Memory B cell (primary cell): ENCODE data around the gene JAKMIP2.

Experiments used
- ATAC-seq: fragments of 150-1000 bp; cut with Tn5 transposase; 2 replicates; pipeline ENCODE4 v1.10.0; 2021; ENCODE audit warnings: low read depth, mild to moderate bottlenecking, moderate library complexity
- DNase-seq, 2 donors: peaks; one replicate each; pipeline ENCODE4 v3.0.0; 2022; ENCODE audit warnings: low spot score in 2 of 2
- H3K27ac Mint-ChIP-seq: one replicate; pipeline ENCODE4 v1.8.0; 2022; ENCODE audit warnings: mild to moderate bottlenecking, moderate library complexity, mixed read lengths
- H3K27me3 Mint-ChIP-seq: one replicate; pipeline ENCODE4 v1.8.0; 2022; ENCODE audit warnings: mixed read lengths
- H3K36me3 Mint-ChIP-seq: one replicate; pipeline ENCODE4 v1.8.0; 2022; ENCODE audit warnings: mild to moderate bottlenecking, mixed read lengths
- H3K4me1 Mint-ChIP-seq: one replicate; pipeline ENCODE4 v1.8.0; 2022; ENCODE audit warnings: mixed read lengths
- H3K4me3 Mint-ChIP-seq: one replicate; pipeline ENCODE4 v1.8.0; 2022; ENCODE audit warnings: mild to moderate bottlenecking, moderate library complexity, mixed read lengths
- H3K9me3 Mint-ChIP-seq: one replicate; pipeline ENCODE4 v1.8.0; 2022; ENCODE audit warnings: mixed read lengths

The JAKMIP2 gene

DNA sequence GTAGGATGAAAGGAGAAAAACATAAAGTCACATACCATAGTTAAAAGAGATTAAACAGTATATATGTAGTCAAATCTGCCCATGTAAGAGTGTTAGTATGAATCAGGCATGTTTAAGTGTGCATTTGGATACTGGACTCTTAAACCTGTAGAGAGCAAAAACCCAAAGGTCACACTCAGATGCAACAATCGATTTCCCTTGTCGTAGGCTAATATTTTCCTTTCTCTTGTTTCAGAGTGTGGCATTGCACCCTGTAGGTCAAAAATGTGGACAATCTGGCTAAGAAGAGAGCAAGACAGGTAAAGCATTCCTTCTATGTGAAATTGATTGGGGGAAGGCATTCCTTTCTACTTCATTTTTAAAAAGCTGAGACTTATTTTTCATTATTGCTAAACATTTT lies 8.9 kb downstream of the JAKMIP2 start:
- H3K9me3 Mint-ChIP-seq, result no peaks in the 10 kb centered on the region
- DNase-seq (no peak), ATAC-seq (no peak)
- no peak overlapping the region for H3K27ac Mint-ChIP-seq
- H3K4me1 Mint-ChIP-seq, result no peaks in the 10 kb centered on the region
- H3K36me3 Mint-ChIP-seq, result no peaks in the 10 kb centered on the region
- H3K4me3 Mint-ChIP-seq, result no peak overlapping the region
- no peaks in the 10 kb centered on the region for H3K27me3 Mint-ChIP-seq

DNA sequence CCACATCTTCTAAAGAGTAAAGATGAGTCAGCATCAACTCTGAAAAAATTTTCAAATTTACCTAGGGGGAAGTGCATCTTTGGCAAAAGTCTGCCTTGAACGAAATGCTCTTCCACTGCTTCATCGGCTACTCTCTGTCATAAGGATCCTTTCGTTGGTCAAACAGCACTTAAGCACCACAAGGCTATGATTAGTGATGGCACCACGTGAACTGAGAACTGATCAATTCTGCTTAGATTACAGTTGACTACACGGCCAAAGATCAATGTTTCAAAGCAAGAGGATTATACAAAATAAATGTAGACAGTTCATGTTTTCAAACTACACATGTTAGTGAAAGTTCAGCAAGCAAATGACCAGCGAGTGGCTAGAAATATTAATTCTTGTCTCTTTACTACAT lies 9.4 kb downstream of the JAKMIP2 start:
- Mint-ChIP-seq H3K27ac (no peak overlapping the region), H3K27me3 (no peaks in the 10 kb centered on the region), H3K4me3 (no peak overlapping the region), H3K36me3 (no peaks in the 10 kb centered on the region), H3K4me1 (no peaks in the 10 kb centered on the region), H3K9me3 (no peaks in the 10 kb centered on the region)
- DNase-seq (no peak), ATAC-seq (no peak)

- ATAC-seq (no peak), DNase-seq (no peak)
- no peaks in the 10 kb centered on the region for H3K36me3 Mint-ChIP-seq
- H3K27ac Mint-ChIP-seq, result no peak overlapping the region
- H3K4me3 Mint-ChIP-seq, result no peak overlapping the region
- H3K9me3 Mint-ChIP-seq, result no peaks in the 10 kb centered on the region
- H3K27me3 Mint-ChIP-seq, result no peaks in the 10 kb centered on the region
- H3K4me1 Mint-ChIP-seq, result no peaks in the 10 kb centered on the region
These were observed 15.5 kb downstream of the JAKMIP2 start for GRCh38 chr5:147767048-147767447.

DNA sequence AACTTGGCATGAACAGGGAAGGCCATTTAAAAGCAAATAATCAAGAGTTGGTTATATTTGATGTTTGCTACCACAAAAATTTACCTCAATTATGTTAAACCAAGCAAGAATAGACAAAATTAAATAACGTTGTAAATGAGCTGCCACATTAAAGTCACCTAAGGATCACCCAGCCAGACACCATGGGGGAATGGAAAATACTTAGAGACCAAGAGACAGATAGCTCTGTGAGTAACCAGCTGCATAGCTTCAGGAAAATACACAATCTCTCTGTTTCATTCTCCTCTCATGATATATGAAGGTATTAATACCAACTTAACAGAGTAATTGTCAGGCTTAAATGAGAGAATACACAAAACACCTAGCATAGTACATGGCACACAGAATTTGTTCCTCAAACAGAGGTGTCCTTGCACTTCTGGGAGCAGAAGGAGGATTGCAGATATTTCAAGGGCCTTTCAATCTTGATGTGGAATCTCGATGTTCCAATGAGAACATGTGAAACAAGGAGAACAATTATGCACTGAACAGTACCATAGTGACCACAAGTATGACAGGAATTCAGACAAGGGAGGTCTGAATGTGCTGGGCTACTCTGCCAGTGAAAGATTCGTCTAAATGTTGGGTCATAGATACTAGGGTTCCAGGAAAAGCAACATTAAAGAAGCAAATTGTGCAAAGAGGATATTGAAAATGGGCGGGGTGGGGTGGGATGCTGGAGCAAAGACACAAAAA lies 18.6 kb downstream of the JAKMIP2 start:
- Mint-ChIP-seq H3K4me1 (no peaks in the 10 kb centered on the region), H3K4me3 (no peak overlapping the region), H3K27ac (no peak overlapping the region), H3K36me3 (no peaks in the 10 kb centered on the region), H3K27me3 (no peaks in the 10 kb centered on the region), H3K9me3 (peaks cover 1% of the 10 kb centered on the region)
- DNase-seq (no peak), ATAC-seq (no peak)

- Mint-ChIP-seq H3K4me1 (no peaks in the 10 kb centered on the region), H3K27ac (no peak overlapping the region)
- ATAC-seq, result no peak
These were observed 22.2 kb downstream of the JAKMIP2 start for GRCh38 chr5:147760086-147760875.

GRCh38 chr5:147759441-147759840 lies 23.1 kb downstream of the JAKMIP2 start:
- Mint-ChIP-seq H3K9me3 (peaks cover 2% of the 10 kb centered on the region), H3K36me3 (no peaks in the 10 kb centered on the region), H3K4me3 (no peak overlapping the region), H3K27me3 (no peaks in the 10 kb centered on the region), H3K27ac (no peak overlapping the region), H3K4me1 (no peaks in the 10 kb centered on the region)
- DNase-seq, result no peak
- no peak for ATAC-seq

More at GRCh38 chr5:147760086-147760875, 22.2 kb downstream of the JAKMIP2 start:
- Mint-ChIP-seq H3K4me3 (no peak overlapping the region), H3K27me3 (no peaks in the 10 kb centered on the region), H3K9me3 (peaks cover 2% of the 10 kb centered on the region), H3K36me3 (no peaks in the 10 kb centered on the region)
- no peak for DNase-seq

- Mint-ChIP-seq H3K36me3 (no peaks in the 10 kb centered on the region), H3K27ac (no peak overlapping the region), H3K9me3 (peaks cover 2% of the 10 kb centered on the region), H3K27me3 (no peaks in the 10 kb centered on the region), H3K4me3 (no peak overlapping the region), H3K4me1 (no peaks in the 10 kb centered on the region)
- ATAC-seq (no peak), DNase-seq (no peak)
These were observed 26.0 kb downstream of the JAKMIP2 start for GRCh38 chr5:147756566-147756965.

DNA sequence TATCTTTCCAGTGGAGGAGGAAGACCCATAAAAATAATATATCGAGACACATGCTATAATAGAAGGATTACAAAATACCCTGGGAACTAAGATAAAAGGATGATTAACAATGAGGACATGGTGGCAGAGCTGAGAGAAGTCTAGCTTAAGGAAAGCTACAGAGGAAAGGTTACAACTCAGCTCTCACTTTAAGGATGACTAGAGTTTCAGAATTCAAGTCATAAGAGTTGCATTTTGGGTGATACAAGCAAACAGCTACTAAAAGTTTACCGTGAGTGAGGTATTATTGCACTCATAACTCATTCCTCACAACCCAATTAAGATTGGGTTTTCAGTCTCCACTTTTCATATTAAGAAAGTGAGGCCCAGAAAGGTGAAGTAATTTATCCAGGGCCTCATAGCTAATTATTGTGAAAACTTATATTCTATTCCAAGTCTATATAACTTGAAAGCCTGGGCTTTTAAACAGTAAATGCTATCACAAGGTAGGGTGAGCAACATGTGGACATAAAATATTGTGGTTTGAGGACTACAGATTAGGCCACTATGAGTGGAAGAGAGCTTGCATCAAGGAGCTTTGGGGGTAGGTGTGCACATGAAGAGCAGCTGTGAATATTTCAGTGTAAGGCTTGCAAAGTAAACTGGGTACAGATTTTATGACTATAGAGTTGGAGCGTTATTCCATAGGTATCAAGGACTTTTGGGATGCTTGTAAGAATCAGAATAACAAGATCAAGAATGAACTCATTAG lies 28.0 kb downstream of the JAKMIP2 start:
- Mint-ChIP-seq H3K4me1 (no peaks in the 10 kb centered on the region), H3K9me3 (peaks cover 2% of the 10 kb centered on the region), H3K27ac (no peak overlapping the region), H3K4me3 (no peak overlapping the region), H3K27me3 (no peaks in the 10 kb centered on the region), H3K36me3 (no peaks in the 10 kb centered on the region)
- DNase-seq, result no peak
- ATAC-seq, result no peak

DNA sequence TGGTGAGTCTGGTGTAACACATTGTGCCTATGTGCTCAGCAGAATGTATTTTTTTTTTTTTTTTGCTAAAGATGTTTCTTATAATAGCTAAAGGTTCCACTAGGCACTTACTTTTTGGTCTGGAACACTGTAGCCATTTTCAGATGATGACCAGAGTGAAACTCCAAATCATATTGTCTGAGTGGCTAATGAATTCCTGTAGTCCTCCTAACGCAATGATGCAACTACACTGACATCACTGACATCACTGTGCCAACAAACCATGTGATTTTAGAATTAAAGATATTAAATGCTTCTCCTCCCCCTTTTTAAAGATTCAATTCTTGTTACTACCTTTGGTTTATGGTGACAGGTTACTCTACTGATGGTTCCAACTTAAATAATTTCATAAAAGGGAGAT lies 28.8 kb downstream of the JAKMIP2 start:
- Mint-ChIP-seq H3K36me3 (no peaks in the 10 kb centered on the region), H3K4me1 (no peaks in the 10 kb centered on the region), H3K27ac (no peak overlapping the region), H3K4me3 (no peak overlapping the region), H3K27me3 (no peaks in the 10 kb centered on the region), H3K9me3 (no peaks in the 10 kb centered on the region)
- no peak for DNase-seq
- no peak for ATAC-seq

GRCh38 chr5:147752666-147753290 lies 29.8 kb downstream of the JAKMIP2 start:
- no peaks in the 10 kb centered on the region for H3K4me1 Mint-ChIP-seq
- no peaks in the 10 kb centered on the region for H3K27me3 Mint-ChIP-seq
- H3K9me3 Mint-ChIP-seq, result no peaks in the 10 kb centered on the region
- DNase-seq (no peak), ATAC-seq (no peak)
- H3K4me3 Mint-ChIP-seq, result no peak overlapping the region
- H3K36me3 Mint-ChIP-seq, result no peaks in the 10 kb centered on the region
- H3K27ac Mint-ChIP-seq, result no peak overlapping the region

GRCh38 chr5:147752033-147752432 lies 30.5 kb downstream of the JAKMIP2 start:
- Mint-ChIP-seq H3K4me3 (no peak overlapping the region), H3K36me3 (no peaks in the 10 kb centered on the region), H3K9me3 (no peaks in the 10 kb centered on the region), H3K27me3 (no peaks in the 10 kb centered on the region), H3K27ac (no peak overlapping the region), H3K4me1 (no peaks in the 10 kb centered on the region)
- ATAC-seq (no peak), DNase-seq (no peak)

DNA sequence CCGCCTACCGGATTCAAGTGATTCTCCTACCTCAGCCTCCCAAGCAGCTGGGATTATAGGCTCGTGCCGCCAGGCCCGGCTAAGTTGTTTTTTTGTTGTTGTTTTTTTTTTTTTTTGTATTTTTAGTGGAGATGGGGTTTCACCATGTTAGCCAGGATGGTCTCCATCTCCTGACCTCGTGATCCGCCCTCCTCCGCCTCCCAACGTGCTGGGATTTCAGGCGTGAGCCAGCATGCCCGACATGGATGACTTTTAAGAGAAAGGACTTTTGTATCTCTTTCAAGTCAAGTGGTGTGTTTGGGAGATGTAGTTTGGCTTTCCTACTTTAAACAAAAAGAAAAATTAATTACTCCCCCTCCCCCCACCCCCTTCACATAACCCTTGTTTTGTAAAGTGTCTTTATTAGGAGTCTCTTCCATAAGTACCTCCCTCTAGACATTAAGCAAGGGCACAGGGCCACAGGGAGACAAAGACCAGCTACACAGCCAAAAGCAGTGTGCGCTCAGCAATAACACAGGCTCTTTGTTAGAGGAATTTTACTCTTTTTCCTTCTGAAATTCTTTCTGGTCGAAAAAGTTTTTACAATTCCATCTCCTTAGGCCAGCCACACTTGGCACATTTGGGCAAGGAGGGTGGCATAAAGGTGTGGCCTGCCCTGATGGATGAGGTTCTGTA lies 31.2 kb downstream of the JAKMIP2 start:
- no peak for ATAC-seq
- H3K27me3 Mint-ChIP-seq, result no peaks in the 10 kb centered on the region
- no peak overlapping the region for H3K27ac Mint-ChIP-seq
- DNase-seq, result no peak
- no peaks in the 10 kb centered on the region for H3K36me3 Mint-ChIP-seq
- no peaks in the 10 kb centered on the region for H3K4me1 Mint-ChIP-seq
- no peak overlapping the region for H3K4me3 Mint-ChIP-seq
- H3K9me3 Mint-ChIP-seq, result no peaks in the 10 kb centered on the region

DNA sequence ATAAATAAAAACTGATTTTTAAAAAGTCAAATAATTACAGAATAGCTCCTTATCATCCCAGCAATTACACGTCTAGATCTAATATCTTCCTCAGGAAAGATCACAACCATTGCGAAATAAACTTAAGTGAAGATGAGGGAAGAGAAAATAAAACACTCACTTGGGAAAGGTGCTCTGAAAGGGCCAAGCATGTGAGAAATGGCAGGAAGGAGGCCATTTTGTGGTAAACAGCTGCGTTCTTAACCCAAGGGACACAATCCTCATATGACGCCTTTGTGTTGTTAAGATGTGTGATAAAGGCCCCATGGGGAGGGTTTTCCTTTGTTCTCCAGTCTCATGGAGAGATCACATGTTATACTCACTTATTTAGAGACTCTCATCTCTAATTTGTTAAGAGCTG lies 32.5 kb downstream of the JAKMIP2 start:
- Mint-ChIP-seq H3K36me3 (no peaks in the 10 kb centered on the region), H3K4me1 (no peaks in the 10 kb centered on the region), H3K27me3 (no peaks in the 10 kb centered on the region), H3K9me3 (no peaks in the 10 kb centered on the region), H3K4me3 (no peak overlapping the region), H3K27ac (no peak overlapping the region)
- no peak for ATAC-seq
- DNase-seq, result no peak
